Activated T-helper 1 cell treated with Interleukin-2 at 50 U/mL for 16 hours (primary cell): ENCODE measurements around the gene TUBB4B.

Experiments used
- DNase-seq: peaks from one replicate; pipeline ENCODE4 v3.0.0-alpha.2; 2020; ENCODE audit warnings: low read depth

The TUBB4B gene

GRCh38 chr9:137270929-137271695, 30.0 kb downstream of the TUBB4B start:
- no peak for DNase-seq

GRCh38 chr9:137271696-137272076, 30.6 kb downstream of the TUBB4B start:
- no peak for DNase-seq

GRCh38 chr9:137272241-137273094, 31.4 kb downstream of the TUBB4B start:
- DNase-seq = no peak

GRCh38 chr9:137273095-137273490, 32.0 kb downstream of the TUBB4B start:
- DNase-seq = no peak

- no peak for DNase-seq
Observed at GRCh38 chr9:137273611-137274320, 32.7 kb downstream of the TUBB4B start.

- no peak for DNase-seq
Observed at GRCh38 chr9:137275203-137275587, 34.1 kb downstream of the TUBB4B start.

GRCh38 chr9:137275588-137276472, 34.7 kb downstream of the TUBB4B start:
- no peak for DNase-seq

GRCh38 chr9:137276473-137277328, 35.6 kb downstream of the TUBB4B start:
- no peak for DNase-seq

- DNase-seq = no peak
Observed at GRCh38 chr9:137277329-137278041, 36.4 kb downstream of the TUBB4B start, which contains the start of gene TOR4A. Gene TOR4A (plus strand): TSS chr9:137277726. CDS start chr9:137278690, 964 bp downstream.

GRCh38 chr9:137278061-137278701, 37.1 kb downstream of the TUBB4B start:
- DNase-seq = no peak

GRCh38 chr9:137278721-137279711, 37.9 kb downstream of the TUBB4B start:
- DNase-seq = no peak

- no peak for DNase-seq
Observed at GRCh38 chr9:137279741-137280473, 38.8 kb downstream of the TUBB4B start.

GRCh38 chr9:137280474-137281344, 39.6 kb downstream of the TUBB4B start:
- no peak for DNase-seq

GRCh38 chr9:137281345-137282116, 40.4 kb downstream of the TUBB4B start:
- no peak for DNase-seq

- DNase-seq = no peak
Observed at GRCh38 chr9:137286975-137287383, 45.9 kb downstream of the TUBB4B start.

GRCh38 chr9:137293094-137293481, 52.0 kb downstream of the TUBB4B start:
- no peak for DNase-seq
